ENCODE measurements around the gene SPATA3. TPM values are rescaled to one million over a fixed set of nuclear protein-coding genes. Genes with fewer than 3 reads are reported as not detected.

SPATA3 gene
- total RNA-seq, 1 experiment from 2014 or later: not detected

GRCh38 chr2:230953845-230954244 is 42.1 kb upstream of the SPATA3 start:
- no TSS peak for BruUV-seq (replicated peaks)
- peaks cover 9% of the 10 kb centered on the region for H3K4me1 Mint-ChIP-seq (ENCODE audit: low read depth, unreplicated experiment)
- CTCF ChIA-PET: no interaction called here
- no peak overlapping the region for H3K27ac Mint-ChIP-seq (ENCODE audit: unreplicated experiment)
- H3K27me3 Mint-ChIP-seq (ENCODE audit: unreplicated experiment): peaks cover 90% of the 10 kb centered on the region
- H3K36me3 Mint-ChIP-seq (ENCODE audit: insufficient read depth, unreplicated experiment): no peaks in the 10 kb centered on the region
- H3K9me3 Mint-ChIP-seq (ENCODE audit: low read depth, unreplicated experiment): no peaks in the 10 kb centered on the region
- intact Hi-C loops (cut with micrococcal nuclease; ENCODE audit: unreplicated experiment): no loop called here
- no peak overlapping the region for H3K4me3 Mint-ChIP-seq (ENCODE audit: low read depth, unreplicated experiment)
- no peak for DNase-seq
- TF ChIP-seq CTCF (IDR thresholded peaks at IDR 0.05; ENCODE audit: unreplicated experiment): no peak

GRCh38 chr2:230954746-230955145 is 41.2 kb upstream of the SPATA3 start:
- CTCF ChIA-PET: no interaction called here
- Mint-ChIP-seq H3K27ac (ENCODE audit: unreplicated experiment) (no peak overlapping the region), H3K4me1 (ENCODE audit: low read depth, unreplicated experiment) (peaks cover 9% of the 10 kb centered on the region), H3K27me3 (ENCODE audit: unreplicated experiment) (peaks cover 96% of the 10 kb centered on the region), H3K9me3 (ENCODE audit: low read depth, unreplicated experiment) (no peaks in the 10 kb centered on the region), H3K4me3 (ENCODE audit: low read depth, unreplicated experiment) (no peak overlapping the region), H3K36me3 (ENCODE audit: insufficient read depth, unreplicated experiment) (no peaks in the 10 kb centered on the region)
- intact Hi-C loops (cut with micrococcal nuclease; ENCODE audit: unreplicated experiment): no loop called here
- BruUV-seq (replicated peaks): no TSS peak
- TF ChIP-seq CTCF (IDR thresholded peaks at IDR 0.05; ENCODE audit: unreplicated experiment): no peak
- DNase-seq: no peak

- Mint-ChIP-seq H3K36me3 (ENCODE audit: insufficient read depth, unreplicated experiment) (no peaks in the 10 kb centered on the region), H3K27ac (ENCODE audit: unreplicated experiment) (no peak overlapping the region), H3K4me3 (ENCODE audit: low read depth, unreplicated experiment) (no peak overlapping the region), H3K27me3 (ENCODE audit: unreplicated experiment) (peaks cover 96% of the 10 kb centered on the region), H3K9me3 (ENCODE audit: low read depth, unreplicated experiment) (no peaks in the 10 kb centered on the region), H3K4me1 (ENCODE audit: low read depth, unreplicated experiment) (peaks cover 9% of the 10 kb centered on the region)
- no TSS peak for BruUV-seq (replicated peaks)
- no peak for TF ChIP-seq CTCF (IDR thresholded peaks at IDR 0.05; ENCODE audit: unreplicated experiment)
- CTCF ChIA-PET: no interaction called here
- DNase-seq: no peak
- intact Hi-C loops (cut with micrococcal nuclease; ENCODE audit: unreplicated experiment): no loop called here
Observed at GRCh38 chr2:230955163-230955737, 40.7 kb upstream of the SPATA3 start.

- H3K36me3 Mint-ChIP-seq (ENCODE audit: insufficient read depth, unreplicated experiment): no peaks in the 10 kb centered on the region
- DNase-seq: peak; percentile 27
- peaks cover 9% of the 10 kb centered on the region for H3K4me1 Mint-ChIP-seq (ENCODE audit: low read depth, unreplicated experiment)
- CTCF ChIA-PET: no interaction called here
- H3K9me3 Mint-ChIP-seq (ENCODE audit: low read depth, unreplicated experiment): no peaks in the 10 kb centered on the region
- intact Hi-C loops (cut with micrococcal nuclease; ENCODE audit: unreplicated experiment): no loop called here
- no TSS peak for BruUV-seq (replicated peaks)
- TF ChIP-seq CTCF (IDR thresholded peaks at IDR 0.05; ENCODE audit: unreplicated experiment): no peak
- H3K27me3 Mint-ChIP-seq (ENCODE audit: unreplicated experiment): peaks cover 98% of the 10 kb centered on the region
- H3K27ac Mint-ChIP-seq (ENCODE audit: unreplicated experiment): no peak overlapping the region
- H3K4me3 Mint-ChIP-seq (ENCODE audit: low read depth, unreplicated experiment): peak overlapping the region; percentile 61
Observed at GRCh38 chr2:230956827-230957755, 38.8 kb upstream of the SPATA3 start.

Measured in Calu3 (cell line).